Measurements from ENCODE around the gene ZC3H4.

ZC3H4 gene

DNA sequence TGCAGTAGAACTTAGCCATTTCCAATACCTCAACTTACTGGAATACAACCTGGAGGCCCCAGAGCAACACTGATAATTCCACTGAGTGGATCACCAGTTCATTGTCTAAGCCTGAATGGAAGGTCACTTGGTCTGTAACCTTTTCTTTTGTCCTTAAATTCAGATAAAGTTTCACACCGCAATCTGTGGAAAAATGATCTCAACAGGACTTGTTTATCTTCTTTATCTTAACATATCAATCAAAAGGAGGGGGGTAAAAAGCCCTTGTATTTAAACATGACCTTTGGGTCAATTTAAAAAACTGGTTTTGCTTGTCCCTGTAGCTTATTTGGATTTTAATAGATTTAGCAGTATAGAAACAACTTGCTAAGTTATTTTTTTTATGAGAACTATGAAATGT lies 38.6 kb upstream of the ZC3H4 start:
- H3K4me3 ChIP-seq (ENCODE audit: low read length, poor library complexity, severe bottlenecking), result no peak overlapping the region

DNA sequence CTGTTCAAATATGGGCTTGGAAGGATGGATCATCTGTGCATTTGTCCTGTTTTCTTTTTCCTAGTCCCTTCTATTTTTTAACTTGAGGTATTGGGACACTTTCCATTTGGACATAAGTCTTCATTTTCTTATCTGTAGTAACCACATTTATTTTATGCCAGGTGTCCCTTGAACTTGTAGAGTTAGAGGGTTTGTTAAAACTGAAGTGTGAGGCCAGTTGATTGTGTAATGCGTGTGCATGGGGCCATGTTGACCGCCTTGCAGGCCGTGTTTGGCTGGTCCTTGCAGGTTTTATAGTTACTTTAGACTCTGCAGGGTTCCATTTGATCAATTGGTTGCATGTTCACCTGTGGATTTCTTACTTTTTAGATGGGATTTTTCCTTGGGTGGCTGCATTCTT lies 38.1 kb upstream of the ZC3H4 start:
- H3K9me3 ChIP-seq (ENCODE audit: insufficient read depth, low read depth, low read length), result no peaks in the 10 kb centered on the region
- no peak overlapping the region for H2AFZ ChIP-seq (ENCODE audit: low read length)
- peaks cover 66% of the 10 kb centered on the region for H3K79me2 ChIP-seq (ENCODE audit: insufficient read depth, low read length)
- no peak overlapping the region for H3K9ac ChIP-seq (ENCODE audit: low read depth, low read length, poor library complexity, severe bottlenecking)
- peaks cover 83% of the 10 kb centered on the region for H3K36me3 ChIP-seq (ENCODE audit: insufficient read depth, low read length)
- no peaks in the 10 kb centered on the region for H3K9me2 ChIP-seq (replicated peaks; ENCODE audit: low read depth, low read length)
- H3K4me2 ChIP-seq (ENCODE audit: low read depth, low read length, poor library complexity, severe bottlenecking), result no peak overlapping the region
- H3K27me3 ChIP-seq (ENCODE audit: insufficient read depth, low read length, poor library complexity, severe bottlenecking), result no peaks in the 10 kb centered on the region
- H3K4me3 ChIP-seq (ENCODE audit: low read length, poor library complexity, severe bottlenecking), result no peak overlapping the region
- peaks cover 8% of the 10 kb centered on the region for H3K4me1 ChIP-seq (ENCODE audit: insufficient read depth, low read length, poor library complexity, severe bottlenecking)
- H4K20me1 ChIP-seq (ENCODE audit: insufficient read depth, low read length, poor library complexity, severe bottlenecking), result peaks cover 57% of the 10 kb centered on the region
- TF ChIP-seq, protein P1, sequence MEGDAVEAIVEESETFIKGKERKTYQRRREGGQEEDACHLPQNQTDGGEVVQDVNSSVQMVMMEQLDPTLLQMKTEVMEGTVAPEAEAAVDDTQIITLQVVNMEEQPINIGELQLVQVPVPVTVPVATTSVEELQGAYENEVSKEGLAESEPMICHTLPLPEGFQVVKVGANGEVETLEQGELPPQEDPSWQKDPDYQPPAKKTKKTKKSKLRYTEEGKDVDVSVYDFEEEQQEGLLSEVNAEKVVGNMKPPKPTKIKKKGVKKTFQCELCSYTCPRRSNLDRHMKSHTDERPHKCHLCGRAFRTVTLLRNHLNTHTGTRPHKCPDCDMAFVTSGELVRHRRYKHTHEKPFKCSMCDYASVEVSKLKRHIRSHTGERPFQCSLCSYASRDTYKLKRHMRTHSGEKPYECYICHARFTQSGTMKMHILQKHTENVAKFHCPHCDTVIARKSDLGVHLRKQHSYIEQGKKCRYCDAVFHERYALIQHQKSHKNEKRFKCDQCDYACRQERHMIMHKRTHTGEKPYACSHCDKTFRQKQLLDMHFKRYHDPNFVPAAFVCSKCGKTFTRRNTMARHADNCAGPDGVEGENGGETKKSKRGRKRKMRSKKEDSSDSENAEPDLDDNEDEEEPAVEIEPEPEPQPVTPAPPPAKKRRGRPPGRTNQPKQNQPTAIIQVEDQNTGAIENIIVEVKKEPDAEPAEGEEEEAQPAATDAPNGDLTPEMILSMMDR (conservative IDR thresholded peaks at IDR 0.05; ENCODE audit: low read length), result no peak
- peaks cover 6% of the 10 kb centered on the region for H3F3A ChIP-seq (ENCODE audit: low read depth)

More for the DNA sequence above, 38.6 kb upstream of the ZC3H4 start:
- Histone ChIP-seq H3K27me3 (ENCODE audit: insufficient read depth, low read length, poor library complexity, severe bottlenecking) (no peaks in the 10 kb centered on the region), H3K4me1 (ENCODE audit: insufficient read depth, low read length, poor library complexity, severe bottlenecking) (peaks cover 13% of the 10 kb centered on the region), H3K9ac (ENCODE audit: low read depth, low read length, poor library complexity, severe bottlenecking) (no peak overlapping the region), H4K20me1 (ENCODE audit: insufficient read depth, low read length, poor library complexity, severe bottlenecking) (peaks cover 57% of the 10 kb centered on the region), H2AFZ (ENCODE audit: low read length) (no peak overlapping the region), H3K4me2 (ENCODE audit: low read depth, low read length, poor library complexity, severe bottlenecking) (no peak overlapping the region), H3K36me3 (ENCODE audit: insufficient read depth, low read length) (peaks cover 82% of the 10 kb centered on the region), H3K79me2 (ENCODE audit: insufficient read depth, low read length) (peaks cover 64% of the 10 kb centered on the region), H3K9me3 (ENCODE audit: insufficient read depth, low read depth, low read length) (no peaks in the 10 kb centered on the region), H3F3A (ENCODE audit: low read depth) (peaks cover 12% of the 10 kb centered on the region), H3K9me2 (replicated peaks; ENCODE audit: low read depth, low read length) (no peaks in the 10 kb centered on the region)
- TF ChIP-seq, protein P1 (conservative IDR thresholded peaks at IDR 0.05; ENCODE audit: low read length), result no peak
- TF ChIP-seq EZH2phosphoT487 (IDR thresholded peaks at IDR 0.05; ENCODE audit: borderline replicate concordance), result no peak

- Histone ChIP-seq H3K79me2 (ENCODE audit: insufficient read depth, low read length) (peaks cover 86% of the 10 kb centered on the region), H3K27me3 (ENCODE audit: insufficient read depth, low read length, poor library complexity, severe bottlenecking) (no peaks in the 10 kb centered on the region), H3K4me1 (ENCODE audit: insufficient read depth, low read length, poor library complexity, severe bottlenecking) (no peaks in the 10 kb centered on the region), H3K9me3 (ENCODE audit: insufficient read depth, low read depth, low read length) (no peaks in the 10 kb centered on the region), H3K9ac (ENCODE audit: low read depth, low read length, poor library complexity, severe bottlenecking) (no peak overlapping the region), H3K9me2 (replicated peaks; ENCODE audit: low read depth, low read length) (no peaks in the 10 kb centered on the region), H2AFZ (ENCODE audit: low read length) (no peak overlapping the region), H3K36me3 (ENCODE audit: insufficient read depth, low read length) (peaks cover 86% of the 10 kb centered on the region), H3K4me2 (ENCODE audit: low read depth, low read length, poor library complexity, severe bottlenecking) (peak overlapping the region; percentile 3), H4K20me1 (ENCODE audit: insufficient read depth, low read length, poor library complexity, severe bottlenecking) (peaks cover 64% of the 10 kb centered on the region), H3F3A (ENCODE audit: low read depth) (peaks cover 6% of the 10 kb centered on the region; the same call in 1 of the 2 replicates), H3K4me3 (ENCODE audit: low read length, poor library complexity, severe bottlenecking) (no peak overlapping the region)
- no peak for TF ChIP-seq EZH2phosphoT487 (IDR thresholded peaks at IDR 0.05; ENCODE audit: borderline replicate concordance)
- TF ChIP-seq, protein P1 (conservative IDR thresholded peaks at IDR 0.05; ENCODE audit: low read length), result no peak
Measured at GRCh38 chr19:47146920-47147319, 33.3 kb upstream of the ZC3H4 start.

Measured in Loucy (cell line).